ENCODE measurements around the gene PER1. TPM values are rescaled to one million over a fixed set of nuclear protein-coding genes. Genes with fewer than 3 reads are reported as not detected.

Gene PER1
- 44.7 TPM for polyA plus RNA-seq (2012; ENCODE audit: insufficient read depth, insufficient read length, low read depth)

GRCh38 chr17:8152112-8152775 is at the start of gene PER1:
Gene PER1 (minus strand): TSS chr17:8152404. CDS start chr17:8150706, 1,698 bp downstream.
- peak within 1 kb of the TSS; percentile 66 for H3K4me3 ChIP-seq (ENCODE audit: low read depth, low read length)
- no peak for TF ChIP-seq CTCF (IDR thresholded peaks at IDR 0.05; ENCODE audit: low read depth, low read length)
- H3K9me3 ChIP-seq: no peaks in the 10 kb centered on the region
- H3K27me3 ChIP-seq: no peaks in the 10 kb centered on the region
- peak; percentile 95 for DNase-seq
- peaks cover 17% of the 10 kb centered on the region for H3K36me3 ChIP-seq
- peaks cover 9% of the 10 kb centered on the region; the same call in 1 of the 2 replicates for H3K4me1 ChIP-seq

GRCh38 chr17:8192070-8192815 is 40.0 kb upstream of the PER1 start:
- no peak for TF ChIP-seq CTCF (IDR thresholded peaks at IDR 0.05; ENCODE audit: low read depth, low read length)
- peak; percentile 81 for DNase-seq
- H3K4me3 ChIP-seq (ENCODE audit: low read depth, low read length): peak overlapping the region; percentile 46
- no peaks in the 10 kb centered on the region for H3K9me3 ChIP-seq
- peaks cover 3% of the 10 kb centered on the region for H3K4me1 ChIP-seq
- no peaks in the 10 kb centered on the region for H3K27me3 ChIP-seq
- H3K36me3 ChIP-seq: no peaks in the 10 kb centered on the region

- Histone ChIP-seq H3K4me1 (peaks cover 3% of the 10 kb centered on the region), H3K4me3 (ENCODE audit: low read depth, low read length) (peak overlapping the region; percentile 43), H3K27me3 (no peaks in the 10 kb centered on the region), H3K36me3 (no peaks in the 10 kb centered on the region), H3K9me3 (no peaks in the 10 kb centered on the region)
- DNase-seq: no peak
- no peak for TF ChIP-seq CTCF (IDR thresholded peaks at IDR 0.05; ENCODE audit: low read depth, low read length)
These were observed 38.3 kb upstream of the PER1 start for GRCh38 chr17:8190506-8190905.

GRCh38 chr17:8189711-8190477 is 37.7 kb upstream of the PER1 start, which contains the start of gene BORCS6:
Gene BORCS6 (minus strand): TSS chr17:8190180. CDS start chr17:8190140, 40 bp downstream.
- no peaks in the 10 kb centered on the region for H3K27me3 ChIP-seq
- H3K9me3 ChIP-seq: no peaks in the 10 kb centered on the region
- peak; percentile 91 for DNase-seq
- TF ChIP-seq CTCF (IDR thresholded peaks at IDR 0.05; ENCODE audit: low read depth, low read length): no peak
- H3K4me1 ChIP-seq: peaks cover 3% of the 10 kb centered on the region
- H3K36me3 ChIP-seq: no peaks in the 10 kb centered on the region
- H3K4me3 ChIP-seq (ENCODE audit: low read depth, low read length): peak within 1 kb of the TSS; percentile 73

- peak; percentile 15 for DNase-seq
- H3K4me1 ChIP-seq: peaks cover 3% of the 10 kb centered on the region
These were observed 37.0 kb upstream of the PER1 start for GRCh38 chr17:8189041-8189710.

More at GRCh38 chr17:8189041-8189710, 37.0 kb upstream of the PER1 start:
- no peaks in the 10 kb centered on the region for H3K36me3 ChIP-seq
- no peaks in the 10 kb centered on the region for H3K9me3 ChIP-seq
- no peaks in the 10 kb centered on the region for H3K27me3 ChIP-seq
- TF ChIP-seq CTCF (IDR thresholded peaks at IDR 0.05; ENCODE audit: low read depth, low read length): no peak
- H3K4me3 ChIP-seq (ENCODE audit: low read depth, low read length): peak overlapping the region; percentile 73

All from BE2C (cell line).